ENCODE data around the gene FEZ2. TPM values are rescaled to one million over a fixed set of nuclear protein-coding genes. Genes with fewer than 3 reads are reported as not detected.

Gene FEZ2
- total and polyA plus RNA-seq, 10 of the 15 experiments (the other 5 are each of a cell fraction or from before 2014, with no cell fraction given) = 3.0 to 15.4 (median 6.6) TPM

DNA sequence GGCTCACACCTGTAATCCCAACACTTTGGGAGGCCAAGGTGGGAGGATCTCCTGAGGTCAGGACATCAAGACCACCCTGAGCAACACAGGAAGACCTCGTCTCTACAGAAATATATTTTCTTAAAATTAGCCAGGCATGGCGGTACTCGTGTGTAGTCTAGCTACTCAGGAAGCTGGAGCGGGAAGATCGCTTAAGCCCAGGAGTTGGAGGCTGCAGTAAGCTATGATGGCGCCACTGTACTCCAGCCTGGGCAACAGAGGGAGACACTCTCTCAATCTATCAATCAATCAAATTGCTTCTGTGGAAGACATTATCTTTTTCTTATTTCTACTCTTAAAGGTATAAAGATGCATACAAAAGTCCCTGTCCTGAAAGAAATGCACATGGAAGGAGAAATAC is 11.3 kb downstream of the FEZ2 start (continued):
- TF ChIP-seq, protein P1, sequence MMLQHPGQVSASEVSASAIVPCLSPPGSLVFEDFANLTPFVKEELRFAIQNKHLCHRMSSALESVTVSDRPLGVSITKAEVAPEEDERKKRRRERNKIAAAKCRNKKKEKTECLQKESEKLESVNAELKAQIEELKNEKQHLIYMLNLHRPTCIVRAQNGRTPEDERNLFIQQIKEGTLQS (IDR thresholded peaks at IDR 0.05; ENCODE audit: borderline replicate concordance, extremely low read depth, low read depth, low read length) = no peak
- TF ChIP-seq CBX5 (IDR thresholded peaks at IDR 0.05; ENCODE audit: low read depth) = no peak
- TF ChIP-seq, protein P2, sequence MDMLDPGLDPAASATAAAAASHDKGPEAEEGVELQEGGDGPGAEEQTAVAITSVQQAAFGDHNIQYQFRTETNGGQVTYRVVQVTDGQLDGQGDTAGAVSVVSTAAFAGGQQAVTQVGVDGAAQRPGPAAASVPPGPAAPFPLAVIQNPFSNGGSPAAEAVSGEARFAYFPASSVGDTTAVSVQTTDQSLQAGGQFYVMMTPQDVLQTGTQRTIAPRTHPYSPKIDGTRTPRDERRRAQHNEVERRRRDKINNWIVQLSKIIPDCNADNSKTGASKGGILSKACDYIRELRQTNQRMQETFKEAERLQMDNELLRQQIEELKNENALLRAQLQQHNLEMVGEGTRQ (IDR thresholded peaks at IDR 0.05; ENCODE audit: borderline replicate concordance, low read depth, low read length) = no peak
- TF ChIP-seq ZBED1 (IDR thresholded peaks at IDR 0.05; ENCODE audit: borderline replicate concordance) = no peak
- no peak for TF ChIP-seq ASH2L (IDR thresholded peaks at IDR 0.05; ENCODE audit: borderline replicate concordance, low read depth)
- TF ChIP-seq, protein P3, sequence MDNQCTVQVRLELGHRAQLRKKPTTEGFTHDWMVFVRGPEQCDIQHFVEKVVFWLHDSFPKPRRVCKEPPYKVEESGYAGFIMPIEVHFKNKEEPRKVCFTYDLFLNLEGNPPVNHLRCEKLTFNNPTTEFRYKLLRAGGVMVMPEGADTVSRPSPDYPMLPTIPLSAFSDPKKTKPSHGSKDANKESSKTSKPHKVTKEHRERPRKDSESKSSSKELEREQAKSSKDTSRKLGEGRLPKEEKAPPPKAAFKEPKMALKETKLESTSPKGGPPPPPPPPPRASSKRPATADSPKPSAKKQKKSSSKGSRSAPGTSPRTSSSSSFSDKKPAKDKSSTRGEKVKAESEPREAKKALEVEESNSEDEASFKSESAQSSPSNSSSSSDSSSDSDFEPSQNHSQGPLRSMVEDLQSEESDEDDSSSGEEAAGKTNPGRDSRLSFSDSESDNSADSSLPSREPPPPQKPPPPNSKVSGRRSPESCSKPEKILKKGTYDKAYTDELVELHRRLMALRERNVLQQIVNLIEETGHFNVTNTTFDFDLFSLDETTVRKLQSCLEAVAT (IDR thresholded peaks at IDR 0.05) = no peak

DNA sequence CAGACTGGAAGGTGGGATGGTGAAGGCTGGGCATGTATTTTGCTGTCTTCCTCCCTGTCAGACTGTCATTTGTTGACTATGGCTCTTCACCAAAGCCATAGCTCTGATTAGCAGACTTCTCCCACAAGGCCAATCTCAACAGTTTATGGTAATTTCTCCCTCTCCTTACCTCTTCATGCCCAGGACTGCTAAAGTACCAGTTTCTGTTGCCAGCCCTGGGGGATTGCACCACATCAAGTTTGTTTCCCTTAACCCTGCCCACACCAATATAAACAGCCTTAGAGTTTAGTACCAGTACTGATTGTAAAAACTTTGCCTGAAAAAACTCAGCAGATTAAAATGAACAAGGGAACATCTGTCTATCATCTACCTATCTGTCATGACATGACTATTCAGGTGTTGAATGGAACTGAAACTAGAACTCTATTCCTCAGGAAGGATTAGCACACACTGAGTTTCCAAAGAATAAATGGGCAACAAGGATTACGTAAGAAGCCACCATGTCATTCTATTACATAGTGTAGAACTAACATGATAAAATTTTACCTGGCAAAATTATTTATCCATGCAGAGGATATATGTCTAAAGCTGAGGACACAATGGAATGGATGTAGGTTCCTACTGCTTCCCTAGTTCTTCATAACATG is 13.7 kb downstream of the FEZ2 start:
- ChIA-PET SMC1A (ENCODE audit: uncharacterized antibody, unreplicated experiment) (no interaction called here), POLR2A (no interaction called here), RAD21 (ENCODE audit: unreplicated experiment) (no interaction called here), CTCF (no interaction called here)
- no peak for DNase-seq (ENCODE audit: low read depth, low spot score)
- Histone ChIP-seq H3K27me3 (replicated peaks in 1 of 2; ENCODE audit: control insufficient read depth in 2 of 2, insufficient read depth in 2 of 2, low read length in 1 of 2) (no peaks in the 10 kb centered on the region), H2AFZ (ENCODE audit: control insufficient read depth, low read depth, low read length) (no peak overlapping the region), H3K9me3 (replicated peaks; ENCODE audit: control insufficient read depth, insufficient read depth, low read length) (no peaks in the 10 kb centered on the region), H3K4me3 (no peak overlapping the region), H3K4me2 (ENCODE audit: control insufficient read depth, insufficient read depth) (no peak overlapping the region), H3K36me3 (ENCODE audit: control insufficient read depth in 2 of 2, insufficient read depth in 2 of 2, low read length in 1 of 2) (peaks cover 2 to 16% of the 10 kb centered on the region in 2 experiments), H3K27ac (ENCODE audit: control insufficient read depth, insufficient read depth) (no peak overlapping the region), H3K4me1 (ENCODE audit: control insufficient read depth, insufficient read depth, low read length) (no peaks in the 10 kb centered on the region), H3K79me2 (ENCODE audit: control insufficient read depth, insufficient read depth, low read length) (no peaks in the 10 kb centered on the region; the same call in 1 of the 2 replicates), H3K9ac (ENCODE audit: control insufficient read depth, insufficient read depth, low read length) (no peak overlapping the region), H4K20me1 (ENCODE audit: control insufficient read depth, insufficient read depth) (no peaks in the 10 kb centered on the region)
- no peak for ATAC-seq
- 100% methylated on average over 1 of the region's 1 CpG for WGBS (ENCODE audit: insufficient coverage, insufficient replicate concordance, low lambda C conversion rate, missing lambda C conversion rate)
- in situ Hi-C loops (cut with MboI) = no loop called here
- no peak for TF ChIP-seq SUPT20H (IDR thresholded peaks at IDR 0.05; ENCODE audit: borderline replicate concordance, control insufficient read depth, low read depth, low read length)
- TF ChIP-seq MTA3 (IDR thresholded peaks at IDR 0.05; ENCODE audit: borderline replicate concordance, low read length) = no peak
- no peak for TF ChIP-seq GATAD2B (conservative IDR thresholded peaks at IDR 0.05; ENCODE audit: low read depth)
- intact Hi-C loops (cut with micrococcal nuclease; ENCODE audit: unreplicated experiment) = no loop called here
- no TSS peak for BruUV-seq (replicated peaks)
- no peak for FAIRE-seq

All from GM12878 (cell line).